Measurements from ENCODE around the gene GABRB1.

DNA sequence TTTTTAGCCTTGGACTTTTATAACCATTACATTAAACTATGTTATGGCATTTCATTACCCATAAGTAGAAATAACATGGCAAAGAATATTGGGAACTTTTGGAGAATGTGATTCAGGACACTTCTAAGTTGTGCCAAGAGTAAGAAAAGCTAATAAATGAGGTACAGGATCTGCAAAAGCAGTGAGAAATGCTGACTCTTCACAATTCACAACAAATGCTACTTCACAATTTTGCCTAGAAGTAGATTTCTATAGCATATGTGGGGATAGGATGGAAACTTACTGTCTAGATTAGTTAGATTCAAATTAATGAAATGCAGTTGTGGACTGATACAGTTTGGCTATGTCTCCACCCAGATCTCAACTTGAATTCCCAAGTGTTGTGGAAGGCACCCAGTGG, 258.4 kb downstream of the GABRB1 start:
- TF ChIP-seq CTCF (IDR thresholded peaks at IDR 0.05; ENCODE audit: extremely low read depth in 1 of 2, insufficient read depth in 1 of 2, low read depth in 1 of 2, low read length in 2 of 2), result no peak
- TF ChIP-seq, protein P1, sequence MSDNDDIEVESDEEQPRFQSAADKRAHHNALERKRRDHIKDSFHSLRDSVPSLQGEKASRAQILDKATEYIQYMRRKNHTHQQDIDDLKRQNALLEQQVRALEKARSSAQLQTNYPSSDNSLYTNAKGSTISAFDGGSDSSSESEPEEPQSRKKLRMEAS (IDR thresholded peaks at IDR 0.05; ENCODE audit: insufficient read depth, insufficient read length), result no peak
- no peak for TF ChIP-seq GATA2 (IDR thresholded peaks at IDR 0.05; ENCODE audit: insufficient read depth, insufficient read length, low read depth, low read length)
- no peak for TF ChIP-seq EZH2 (IDR thresholded peaks at IDR 0.05; ENCODE audit: borderline replicate concordance, low read depth, low read length, severe bottlenecking)
- no peak for TF ChIP-seq POLR2AphosphoS5 (IDR thresholded peaks at IDR 0.05; ENCODE audit: insufficient read depth, low read depth, low read length)
- no peak for TF ChIP-seq POLR2A (IDR thresholded peaks at IDR 0.05; ENCODE audit: low read depth, low read length)

All from endothelial cell of umbilical vein (primary cell).